Measurements from ENCODE around the gene MTHFD1L. TPM values are rescaled to one million over a fixed set of nuclear protein-coding genes. Genes with fewer than 3 reads are reported as not detected.
A peak's percentile ranks its signal among the peaks of the same experiment; 100 is the strongest.

The MTHFD1L gene
- total RNA-seq, 1 experiment from 2014 or later, result 38.1 TPM

GRCh38 chr6:150898399-150899170 is 33.1 kb downstream of the MTHFD1L start:
- DNase-seq (ENCODE audit: low read depth), result no peak

- no peak for DNase-seq (ENCODE audit: low read depth)
These were observed 33.7 kb downstream of the MTHFD1L start for GRCh38 chr6:150899231-150899630.

GRCh38 chr6:150900049-150900448 is 34.5 kb downstream of the MTHFD1L start:
- no peak for DNase-seq (ENCODE audit: low read depth)

- DNase-seq (ENCODE audit: low read depth), result no peak
These were observed 36.8 kb downstream of the MTHFD1L start for GRCh38 chr6:150902142-150902776.

GRCh38 chr6:150905769-150906168 is 40.3 kb downstream of the MTHFD1L start:
- no peak for DNase-seq (ENCODE audit: low read depth)

DNA sequence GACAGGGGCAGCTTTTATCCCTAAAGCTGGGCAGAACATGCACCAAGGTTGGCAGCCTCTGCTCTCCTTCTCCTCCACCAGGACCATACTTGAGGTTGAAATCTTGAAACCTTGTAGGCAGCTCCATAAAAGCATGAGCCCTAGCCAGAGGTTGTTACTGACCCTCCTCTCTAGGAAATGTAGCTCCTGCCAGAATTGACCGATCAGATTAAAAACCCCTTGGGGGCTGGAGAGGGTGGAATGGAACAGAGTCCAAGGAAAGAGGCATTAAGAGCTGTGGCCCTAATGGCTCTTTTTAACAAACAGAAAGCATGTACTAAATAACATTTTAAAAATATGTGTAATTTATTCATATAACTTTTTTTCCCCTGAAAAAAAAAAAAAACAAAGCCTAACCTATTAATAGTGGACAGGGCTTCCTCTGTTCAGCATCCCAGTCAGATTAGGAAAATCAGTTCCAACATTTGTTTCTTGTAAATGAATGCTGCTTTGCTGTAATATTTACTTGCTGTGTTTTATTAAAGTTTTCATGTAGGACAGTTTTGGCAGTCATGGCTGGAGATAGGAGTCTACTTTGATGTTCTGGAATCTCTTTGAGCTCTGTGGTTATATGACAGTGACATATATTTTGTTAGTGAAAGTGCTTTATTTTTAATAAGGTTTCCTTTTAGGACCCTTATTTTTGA is 41.3 kb downstream of the MTHFD1L start:
- no peak for DNase-seq (ENCODE audit: low read depth)

- DNase-seq (ENCODE audit: low read depth), result no peak
These were observed 41.9 kb downstream of the MTHFD1L start for GRCh38 chr6:150907383-150907782.

DNA sequence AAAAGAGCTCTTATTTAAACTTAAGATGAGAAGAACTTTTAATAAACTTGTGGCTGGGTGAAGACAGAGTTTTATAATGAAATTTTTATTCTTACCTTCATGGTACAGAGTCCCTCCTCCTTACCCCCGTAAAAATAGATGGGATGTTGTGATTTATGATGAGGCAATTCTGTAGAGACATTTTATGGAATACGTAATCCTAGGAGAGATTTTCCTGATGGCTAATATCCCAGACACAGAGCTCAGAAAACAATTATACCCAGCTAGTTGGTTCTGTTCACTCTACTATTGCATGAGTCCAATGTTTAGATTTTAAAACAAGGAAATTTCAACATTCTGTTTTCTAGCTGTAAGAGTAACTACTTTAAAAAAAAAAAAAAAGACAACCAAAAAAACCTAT is 43.4 kb downstream of the MTHFD1L start:
- no peak for DNase-seq (ENCODE audit: low read depth)

- no peak for DNase-seq (ENCODE audit: low read depth)
These were observed 45.1 kb downstream of the MTHFD1L start for GRCh38 chr6:150910561-150910960.

- DNase-seq (ENCODE audit: low read depth), result no peak
These were observed 48.9 kb downstream of the MTHFD1L start for GRCh38 chr6:150914372-150914771.

GRCh38 chr6:150915131-150915879 is 49.8 kb downstream of the MTHFD1L start:
- no peak for DNase-seq (ENCODE audit: low read depth)

- DNase-seq (ENCODE audit: low read depth), result peak; percentile 91
These were observed 50.4 kb downstream of the MTHFD1L start for GRCh38 chr6:150915880-150916265.

GRCh38 chr6:150919938-150920337 is 54.4 kb downstream of the MTHFD1L start:
- DNase-seq (ENCODE audit: low read depth), result no peak

DNA sequence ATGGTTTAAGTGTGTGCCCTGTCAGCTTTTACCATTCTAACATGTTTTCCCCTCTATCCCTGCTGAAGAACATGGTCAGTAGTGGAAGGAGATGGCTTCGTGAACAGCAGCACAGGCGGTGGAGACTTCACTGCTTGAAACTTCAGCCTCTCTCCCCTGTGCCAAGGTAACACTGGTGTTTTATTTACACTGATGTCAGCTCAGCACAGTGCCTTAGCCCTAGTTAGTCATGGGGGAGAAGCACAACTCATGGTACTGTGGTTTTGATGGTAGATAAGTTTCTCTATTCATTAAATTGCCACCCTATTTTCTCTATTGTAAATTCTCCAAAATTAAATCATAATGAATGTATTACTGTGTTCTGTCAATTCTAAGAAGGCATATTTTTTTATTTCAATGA is 56.6 kb downstream of the MTHFD1L start:
- no peak for DNase-seq (ENCODE audit: low read depth)

DNA sequence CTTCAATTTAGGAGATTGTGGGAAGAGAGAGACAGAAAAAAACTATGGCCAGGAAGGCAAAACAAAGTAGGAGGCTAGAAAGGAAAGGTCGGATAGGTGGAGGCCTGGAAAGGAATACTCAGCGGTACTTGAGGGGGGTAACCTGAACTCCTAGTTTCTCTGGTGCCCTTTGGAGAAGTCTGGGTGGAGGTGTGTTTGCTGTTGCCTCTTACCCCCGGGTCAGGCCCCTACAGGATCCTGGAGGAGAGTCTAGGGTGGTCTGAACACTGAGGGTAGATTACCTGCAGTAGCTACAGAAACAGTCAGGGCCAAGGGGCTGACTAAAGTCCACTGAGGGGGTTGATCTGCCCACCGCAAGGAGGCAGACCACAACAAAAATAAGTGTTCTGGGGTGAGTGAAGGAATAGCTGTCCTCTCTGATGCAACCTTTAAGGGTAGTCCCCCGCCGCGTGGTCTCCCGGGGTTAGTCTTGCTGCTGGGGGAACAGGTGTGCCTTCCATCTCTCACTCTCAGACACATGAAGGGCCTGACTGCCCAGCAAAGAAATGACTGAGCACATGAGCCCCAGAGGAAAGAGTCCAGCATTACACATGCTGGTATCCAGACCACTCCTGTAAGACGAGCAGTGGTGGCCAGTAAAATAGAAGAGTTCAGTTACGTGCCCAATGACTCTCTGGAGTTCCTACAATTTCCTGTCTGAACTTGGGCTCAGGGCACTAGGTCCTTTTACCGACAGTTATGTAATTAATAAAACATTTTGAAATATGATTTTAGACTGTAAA is 59.5 kb downstream of the MTHFD1L start:
- DNase-seq (ENCODE audit: low read depth), result peak; percentile 54

DNA sequence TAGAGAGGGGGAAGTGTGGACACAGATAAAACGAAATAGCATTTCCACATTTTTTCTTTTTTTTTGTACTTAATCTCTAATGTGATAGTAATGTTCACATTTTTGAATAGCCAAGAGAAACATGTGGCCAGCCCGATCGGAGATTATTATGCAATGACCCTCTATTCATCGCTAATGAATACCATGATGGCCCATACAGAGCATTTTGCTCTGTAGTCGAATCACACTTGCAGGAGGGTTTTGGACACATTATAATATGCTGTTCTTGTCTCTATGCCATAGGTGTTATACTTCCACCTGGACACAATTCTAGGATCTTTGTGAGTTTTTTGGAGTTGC is 60.1 kb downstream of the MTHFD1L start:
- no peak for DNase-seq (ENCODE audit: low read depth)

DNA sequence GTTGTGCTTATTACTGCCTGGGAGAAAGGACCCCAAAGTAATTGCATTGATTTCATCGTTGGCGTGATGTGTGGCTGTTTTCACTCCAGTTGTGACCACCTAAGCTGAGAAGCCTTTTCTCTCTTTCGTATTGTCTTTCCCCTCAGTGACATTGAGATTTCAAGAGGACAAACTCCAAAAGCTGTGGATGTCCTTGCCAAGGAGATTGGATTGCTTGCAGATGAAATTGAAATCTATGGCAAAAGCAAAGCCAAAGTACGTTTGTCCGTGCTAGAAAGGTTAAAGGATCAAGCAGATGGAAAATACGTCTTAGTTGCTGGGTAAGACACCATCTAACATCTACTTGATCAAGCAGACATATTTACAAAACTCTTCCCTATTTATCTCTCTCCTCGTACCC is 60.5 kb downstream of the MTHFD1L start:
- no peak for DNase-seq (ENCODE audit: low read depth)

GRCh38 chr6:150928882-150929281 is 63.4 kb downstream of the MTHFD1L start:
- no peak for DNase-seq (ENCODE audit: low read depth)

GRCh38 chr6:150929416-150929815 is 63.9 kb downstream of the MTHFD1L start:
- DNase-seq (ENCODE audit: low read depth), result no peak

DNA sequence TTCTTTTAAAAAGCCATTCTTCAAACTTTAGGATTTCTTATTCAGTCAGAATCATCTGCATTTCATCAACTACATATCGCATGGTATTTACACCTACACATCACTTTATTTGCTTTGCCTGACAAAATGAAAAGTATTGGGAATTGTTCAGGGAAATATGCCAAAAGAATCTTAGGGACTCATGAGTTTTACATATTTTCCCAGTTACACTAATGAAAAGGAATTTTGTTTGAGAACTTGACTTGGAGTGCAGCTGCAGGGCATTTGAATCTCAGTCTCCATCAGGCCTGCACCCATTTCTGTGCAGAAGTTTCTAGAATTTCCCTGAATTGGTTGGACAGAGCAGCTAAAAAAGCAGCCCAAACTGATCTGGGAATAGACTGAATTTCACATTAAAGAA is 65.3 kb downstream of the MTHFD1L start:
- no peak for DNase-seq (ENCODE audit: low read depth)

- no peak for DNase-seq (ENCODE audit: low read depth)
These were observed 65.9 kb downstream of the MTHFD1L start for GRCh38 chr6:150931405-150931804.
